Endothelial cell of umbilical vein (primary cell): ENCODE measurements around the gene SAMD11. TPM values are rescaled to one million over a fixed set of nuclear protein-coding genes. Genes with fewer than 3 reads are reported as not detected.

ENCODE experiments used
- BruUV-seq: library from RNA; stranded (reverse); fragments of 400-500 nt; replicated peaks from 2 replicates; lab custom pipeline; 2021; lab: Mats Ljungman, UMichigan
- CTCF ChIA-PET: fragments of 300-600, 350-600 bp; sonication (Branson Sonifier 250); formaldehyde crosslinking; loops from one replicate; lab custom pipeline; 2021; ENCODE audit warnings: antibody characterized with exemption, inconsistent platforms; lab: Charles Lee
- POLR2A ChIA-PET: fragments of 300-600, 350-600 bp; sonication (Branson Sonifier 250); formaldehyde crosslinking; loops from one replicate; lab custom pipeline; 2021; ENCODE audit warnings: antibody characterized with exemption, inconsistent platforms; lab: Charles Lee
- DNase-seq: peaks from one replicate; pipeline ENCODE4 v3.0.0-alpha.2; 2011; ENCODE audit warnings: low read depth, low spot score
- FAIRE-seq: peaks from 2 replicates; lab custom pipeline; 2011; peaks lifted over from hg19 to GRCh38; lab: Jason Lieb, UNC
- H2AFZ ChIP-seq: 2 replicates; pipeline ENCODE4 v1.6.0; 2012; ENCODE audit warnings: low read depth, low read length, control low read depth, inconsistent platforms
- H3K27ac ChIP-seq: 2 replicates; pipeline ENCODE4 v1.5.1; 2011; ENCODE audit warnings: low read depth, mild to moderate bottlenecking, control low read depth, low read length, moderate library complexity; ENCODE audit not compliant: insufficient read depth
- H3K27me3 ChIP-seq, 2 experiments: 2 replicates each; pipeline versions ENCODE4 v1.6.0 to v1.6.1; 2011; ENCODE audit warnings: low read length in 2 of 2, mixed read lengths in 1 of 2; ENCODE audit not compliant: control insufficient read depth in 2 of 2, insufficient read depth in 2 of 2
- H3K36me3 ChIP-seq, 2 experiments: 2 replicates in 1 of 2; 3 replicates in 1 of 2; pipeline ENCODE4 v1.5.1; 2011; ENCODE audit warnings: low read length in 2 of 2, mild to moderate bottlenecking in 1 of 2, moderate library complexity in 1 of 2; ENCODE audit not compliant: control insufficient read depth in 2 of 2, insufficient read depth in 2 of 2; ENCODE audit errors: extremely low read depth in 1 of 2
- H3K4me1 ChIP-seq: 3 replicates; pipeline ENCODE4 v1.5.1; 2011; ENCODE audit warnings: mild to moderate bottlenecking, low read length; ENCODE audit not compliant: control insufficient read depth, insufficient read depth; ENCODE audit errors: extremely low read depth
- H3K4me2 ChIP-seq: 2 replicates; pipeline ENCODE4 v1.6.1; 2011; ENCODE audit warnings: low read length, control low read depth, mixed read lengths; ENCODE audit not compliant: insufficient read depth
- H3K4me3 ChIP-seq, 3 experiments: fragments of 200-600 bp in 1 of 3; sonication (generic), shearing (Covaris generic) in 1 of 3; replicated peaks in 1 of 3; 2 replicates each; pipeline ENCODE4 v1.5.1; 2011 to 2016; ENCODE audit warnings: control low read depth in 3 of 3, low read length in 3 of 3, mild to moderate bottlenecking in 2 of 3, inconsistent platforms in 1 of 3, low read depth in 1 of 3, moderate library complexity in 1 of 3; ENCODE audit not compliant: insufficient read depth in 1 of 3
- H3K79me2 ChIP-seq: 2 replicates; pipeline ENCODE4 v1.6.0; 2012; ENCODE audit warnings: low read length, inconsistent platforms; ENCODE audit not compliant: control insufficient read depth, insufficient read depth
- H3K9ac ChIP-seq: replicated peaks from 2 replicates; pipeline ENCODE3; 2011; ENCODE audit warnings: low read length, control low read depth; ENCODE audit not compliant: insufficient read depth; ENCODE audit errors: extremely low read depth
- H3K9me1 ChIP-seq: replicated peaks from 3 replicates; pipeline ENCODE4 v1.6.0; 2011; ENCODE audit warnings: mild to moderate bottlenecking, low read length; ENCODE audit not compliant: control insufficient read depth, insufficient read depth; ENCODE audit errors: extremely low read depth
- H3K9me3 ChIP-seq: replicated peaks from 2 replicates; pipeline ENCODE4 v1.5.1; 2012; ENCODE audit warnings: low read length, inconsistent platforms; ENCODE audit not compliant: control insufficient read depth, insufficient read depth
- H4K20me1 ChIP-seq: replicated peaks from 2 replicates; pipeline ENCODE3; 2011; ENCODE audit warnings: mild to moderate bottlenecking, low read length; ENCODE audit not compliant: control insufficient read depth, insufficient read depth; ENCODE audit errors: extremely low read depth
- CTCF ChIP-seq, 2 donors: IDR thresholded peaks; 1 replicate in 1 of 2; 2 replicates in 1 of 2; pipeline ENCODE4 v1.5.1; 2011; ENCODE audit warnings: low read length in 2 of 2, mild to moderate bottlenecking in 2 of 2, moderate library complexity in 2 of 2, control low read depth in 1 of 2, inconsistent platforms in 1 of 2, low read depth in 1 of 2; ENCODE audit not compliant: insufficient read depth in 1 of 2; ENCODE audit errors: extremely low read depth in 1 of 2
- EZH2 ChIP-seq: IDR thresholded peaks from 2 replicates; pipeline ENCODE4 v1.6.1; 2012; ENCODE audit warnings: borderline replicate concordance, low read depth, mild to moderate bottlenecking, moderate library complexity, low read length, inconsistent platforms; ENCODE audit not compliant: severe bottlenecking
- FOS ChIP-seq: IDR thresholded peaks from 2 replicates; pipeline ENCODE4 v1.6.1; 2011; ENCODE audit warnings: mild to moderate bottlenecking, low read length, moderate library complexity, borderline replicate concordance; ENCODE audit not compliant: insufficient read depth
- GATA2 ChIP-seq: IDR thresholded peaks from 2 replicates; pipeline ENCODE4 v1.7.0; 2011; ENCODE audit warnings: low read depth, mild to moderate bottlenecking, moderate library complexity, mixed read lengths, low read length; ENCODE audit not compliant: insufficient read length, insufficient read depth
- JUN ChIP-seq: IDR thresholded peaks from 2 replicates; pipeline ENCODE4 v1.6.1; 2011; ENCODE audit warnings: borderline replicate concordance, low read depth; ENCODE audit not compliant: insufficient read length, insufficient read depth
- MYC ChIP-seq: IDR thresholded peaks from one replicate; pipeline ENCODE4 v1.6.1; 2011; ENCODE audit warnings: mild to moderate bottlenecking, low read depth, low read length
- POLR2A ChIP-seq: IDR thresholded peaks from 2 replicates; pipeline ENCODE4 v1.6.1; 2012; ENCODE audit warnings: low read depth, mild to moderate bottlenecking, control low read depth, low read length
- POLR2AphosphoS5 ChIP-seq: IDR thresholded peaks from 2 replicates; pipeline ENCODE4 v1.6.1; 2012; ENCODE audit warnings: low read depth, mild to moderate bottlenecking, control low read depth, low read length, moderate library complexity; ENCODE audit not compliant: insufficient read depth
- dilution Hi-C: fragments of 300-500 bp; cut with MboI; formaldehyde crosslinking; loops from one replicate; pipeline ENCODE4 v1.15.0; 2019; ENCODE audit warnings: low sequenced_read_pairs; ENCODE audit not compliant: extremely low pct_ligation_motif_present
- intact Hi-C: fragments of 100-400 bp; cut with micrococcal nuclease; formaldehyde crosslinking; loops from one replicate; pipeline ENCODE4 v1.10.0; 2022
- polyA plus RNA-seq, 4 experiments: library from polyadenylated mRNA; depleted of rRNA in 3 of 4; stranded (reverse) in 3 of 4; unstranded in 1 of 4; fragments of >200 nt; gene quantifications; 2 replicates each; pipeline versions ENCODE4 v1.2.1 to v1.2.3, GENCODE V29; 2011 to 2012; ENCODE audit warnings: missing spikeins in 1 of 4
- total RNA-seq: library from RNA; stranded (reverse); gene quantifications from 2 replicates; pipeline ENCODE4 v1.2.3, GENCODE V29; 2021
- TF ChIP-seq, protein P1 (sequence below): IDR thresholded peaks from 2 replicates; pipeline ENCODE4 v1.6.1; 2011; ENCODE audit not compliant: insufficient read depth, insufficient read length

The SAMD11 gene
- total and polyA plus RNA-seq, 2 donors (not counting 3 experiments of a cell fraction or from before 2014, with no cell fraction given): not detected

DNA sequence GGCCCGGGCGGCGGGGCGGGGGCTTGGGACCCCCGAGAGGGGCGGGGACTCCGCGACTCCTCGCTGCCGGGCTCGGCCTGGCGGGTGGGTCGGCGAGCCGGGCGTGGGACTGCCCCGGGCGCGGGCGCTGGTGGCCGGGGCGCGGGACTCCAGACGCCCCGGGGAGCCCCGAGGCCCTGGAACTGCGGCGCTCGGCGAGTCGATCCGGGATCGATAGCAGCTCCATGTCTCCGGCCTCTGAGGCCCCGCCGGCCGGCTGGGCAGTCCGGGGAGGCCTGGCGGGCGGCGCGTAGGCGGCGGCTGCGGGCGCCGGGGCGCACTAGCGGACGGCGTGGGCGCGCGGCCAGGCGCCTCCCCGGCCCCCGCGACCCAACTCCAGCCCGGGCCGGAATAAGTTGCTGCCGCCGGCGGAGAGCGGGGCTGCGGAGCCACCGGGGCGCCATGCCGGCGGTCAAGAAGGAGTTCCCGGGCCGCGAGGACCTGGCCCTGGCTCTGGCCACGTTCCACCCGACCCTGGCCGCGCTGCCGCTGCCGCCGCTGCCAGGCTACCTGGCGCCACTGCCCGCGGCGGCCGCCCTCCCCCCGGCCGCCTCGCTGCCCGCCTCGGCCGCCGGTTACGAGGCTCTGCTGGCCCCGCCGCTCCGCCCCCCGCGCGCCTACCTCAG is 400 bp downstream of the SAMD11 start:
- H3K36me3 ChIP-seq: no peaks in the 10 kb centered on the region
- H3K4me2 ChIP-seq: no peak overlapping the region
- BruUV-seq: no TSS peak
- intact Hi-C loops: loop anchor here (2.0 to 5.0 kb wide), 2 partner anchors 19 to 33 kb away; partner anchors contain the start of gene NOC2L
- peaks cover 20 to 27% of the 10 kb centered on the region in 2 experiments for H3K27me3 ChIP-seq
- TF ChIP-seq, protein P1, sequence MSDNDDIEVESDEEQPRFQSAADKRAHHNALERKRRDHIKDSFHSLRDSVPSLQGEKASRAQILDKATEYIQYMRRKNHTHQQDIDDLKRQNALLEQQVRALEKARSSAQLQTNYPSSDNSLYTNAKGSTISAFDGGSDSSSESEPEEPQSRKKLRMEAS: no peak
- TF ChIP-seq EZH2 (no peak), POLR2A (no peak), POLR2AphosphoS5 (no peak), GATA2 (no peak), JUN (no peak), MYC (no peak), FOS (no peak), CTCF (IDR thresholded peaks at IDR 0.05; ENCODE audit: extremely low read depth in 1 of 2, insufficient read depth in 1 of 2, low read depth in 1 of 2, low read length in 2 of 2) (no peak)
- peak overlapping the region in 1 of 3 experiments; percentile 3 for H3K4me3 ChIP-seq
- H3K79me2 ChIP-seq: no peaks in the 10 kb centered on the region
- H3K27ac ChIP-seq: no peak overlapping the region
- H3K9ac ChIP-seq: no peak overlapping the region
- DNase-seq (no peak), FAIRE-seq (no peak)
- dilution Hi-C loops: no loop called here
- H2AFZ ChIP-seq: no peak overlapping the region
- no peaks in the 10 kb centered on the region for H3K9me3 ChIP-seq
- POLR2A ChIA-PET: no interaction called here
- CTCF ChIA-PET: interaction anchor here (1.4 kb wide), 1 partner anchor 14 kb away, joined by 4 read pairs; no protein-coding TSS in a partner anchor
- no peaks in the 10 kb centered on the region for H3K4me1 ChIP-seq
- H3K9me1 ChIP-seq: no peaks in the 10 kb centered on the region
- H4K20me1 ChIP-seq: no peaks in the 10 kb centered on the region
